HG03558 (cell line): ENCODE measurements around the gene CD1E.
"Not testable (repeated sequence)": the region's sequence is repeated elsewhere in the genome, so short reads cannot be mapped to it uniquely, and the experiment has no call there.

Experiments
- ATAC-seq: cut with Tn5 transposase; IDR thresholded peaks from one replicate; pipeline ENCODE4 v1.9.1; 2021; ENCODE audit warnings: moderate number of reproducible peaks; ENCODE audit not compliant: unreplicated experiment; ENCODE audit errors: extremely low read depth

Gene CD1E

DNA sequence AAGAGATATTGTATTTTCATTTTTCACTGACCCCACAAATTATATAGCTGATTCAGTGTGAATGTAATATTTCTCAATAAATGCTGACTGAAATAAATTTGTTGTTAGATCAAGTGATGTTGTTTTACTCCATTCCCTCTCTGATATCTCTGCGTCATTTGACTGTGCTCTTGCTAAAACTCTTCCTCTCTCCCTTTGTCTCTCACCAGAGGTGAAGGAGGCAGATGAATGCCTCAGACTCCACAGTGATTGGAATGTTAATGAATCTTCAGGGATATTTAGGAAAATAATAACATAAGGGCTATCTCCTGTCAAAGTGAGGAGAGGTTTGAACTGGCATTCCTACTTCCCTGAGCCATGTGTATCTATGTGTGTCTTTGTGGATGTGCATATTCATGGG, 3.7 kb downstream of the CD1E start:
- ATAC-seq = no peak

DNA sequence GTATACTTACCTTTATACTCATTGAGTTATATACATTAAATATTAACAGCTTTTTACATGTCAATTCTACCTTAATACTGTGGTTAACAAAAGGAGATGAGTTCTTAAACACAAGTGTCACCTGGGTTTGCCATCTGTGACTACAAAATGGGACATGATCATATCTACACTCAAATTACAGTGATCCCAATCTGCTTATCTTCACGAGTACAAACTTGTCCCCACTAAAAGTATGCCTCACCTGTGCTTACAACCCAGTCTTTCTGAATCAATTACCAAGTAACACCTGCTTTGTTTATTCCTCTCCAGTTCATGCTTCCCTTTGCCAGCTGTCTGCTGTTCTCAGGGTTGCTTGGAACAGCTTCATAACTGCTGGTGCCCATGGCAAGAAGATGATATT, 8.8 kb downstream of the CD1E start:
- no peak for ATAC-seq

DNA sequence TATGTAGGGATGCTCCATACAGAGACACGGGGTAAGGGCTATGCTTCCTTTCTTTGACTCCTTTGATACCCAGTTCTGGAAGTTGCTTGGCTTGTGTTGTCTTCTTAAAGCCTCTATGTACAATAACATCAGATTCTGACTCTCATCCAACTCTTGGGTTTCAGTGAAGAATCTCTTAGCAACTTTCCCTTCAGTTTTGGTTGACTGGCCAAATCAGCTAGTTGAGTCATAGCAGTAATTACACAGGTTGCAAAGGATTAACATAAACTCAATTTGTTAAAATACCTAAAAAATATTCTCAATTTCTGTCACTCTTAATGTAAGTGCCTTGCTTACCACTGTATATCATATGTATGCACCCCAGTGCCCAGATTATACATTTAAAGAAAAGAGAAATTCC, 9.2 kb downstream of the CD1E start:
- ATAC-seq = no peak

DNA sequence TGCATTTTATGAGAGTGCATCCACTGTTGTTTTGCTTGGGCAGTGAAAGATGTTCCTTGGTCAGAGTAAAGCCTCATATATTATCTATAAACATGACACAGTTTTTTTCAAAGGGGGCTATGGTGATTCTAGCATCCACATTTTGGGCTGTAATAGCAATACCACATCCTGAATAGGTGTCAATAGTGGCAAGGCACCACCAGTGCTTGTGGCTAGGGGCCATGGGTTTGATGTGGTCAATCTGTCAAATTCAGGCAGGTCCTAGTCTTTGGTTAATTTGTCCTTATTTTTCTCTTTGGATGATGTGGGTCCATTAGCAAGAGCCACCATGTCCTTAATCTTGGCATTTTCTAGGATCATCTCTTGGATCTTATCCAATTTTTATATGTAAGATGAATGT, 13.1 kb downstream of the CD1E start:
- no peak for ATAC-seq

DNA sequence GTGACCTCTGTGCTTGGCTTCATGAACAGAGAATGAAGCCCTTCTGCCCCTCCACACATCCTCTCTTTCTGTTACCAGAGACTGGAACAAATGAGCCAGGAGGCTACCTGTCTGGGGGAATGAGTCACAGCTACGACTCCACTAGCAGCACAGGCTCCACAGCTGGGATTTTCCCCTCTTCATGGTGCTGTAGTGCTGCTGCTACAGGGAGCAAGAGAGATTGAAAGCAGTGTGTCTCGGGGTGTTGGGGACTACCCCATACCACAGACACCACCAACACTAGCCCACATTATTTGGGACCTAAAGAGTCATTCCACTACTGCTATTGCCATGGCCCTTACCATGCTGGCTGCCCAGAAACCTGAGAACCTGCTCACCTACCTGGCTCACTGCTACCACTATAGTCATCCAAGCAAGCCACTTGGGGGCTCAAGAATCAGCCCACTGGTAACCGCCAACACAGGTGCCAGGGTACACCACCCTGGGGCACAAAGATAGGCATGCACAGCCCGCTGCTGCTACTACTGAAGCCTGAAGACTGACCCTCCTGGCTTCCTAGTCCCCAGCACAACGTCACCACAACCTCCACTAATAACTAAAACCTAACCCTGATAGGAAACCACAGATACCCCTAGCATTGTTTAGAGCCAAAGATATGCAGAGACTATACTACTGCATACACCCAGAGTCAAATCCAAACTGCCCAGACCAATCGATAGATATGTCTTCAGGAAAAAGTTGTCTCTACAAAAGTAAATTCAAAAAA, 17.7 kb downstream of the CD1E start:
- ATAC-seq = peak; percentile 90

DNA sequence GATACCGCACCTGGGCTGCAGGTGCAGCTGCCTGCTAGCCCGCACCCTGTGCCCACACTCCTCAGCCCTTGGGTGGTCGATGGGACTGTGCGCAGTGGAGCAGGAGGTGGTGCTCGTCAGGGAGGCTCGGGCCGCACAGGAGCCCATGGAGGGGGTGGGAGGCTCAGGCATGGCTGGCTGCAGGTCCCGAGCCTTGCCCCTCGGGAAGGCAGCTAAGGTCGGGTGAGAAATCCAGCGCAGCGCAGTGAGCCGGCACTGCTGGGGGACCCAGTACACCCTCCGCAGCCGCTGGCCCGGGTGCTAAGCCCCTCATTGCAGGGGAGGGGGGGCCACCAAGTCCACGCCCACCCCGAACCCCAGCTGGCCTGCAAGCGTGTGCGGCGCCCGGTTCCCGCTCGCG, 20.4 kb downstream of the CD1E start:
- ATAC-seq = not testable (repeated sequence)

DNA sequence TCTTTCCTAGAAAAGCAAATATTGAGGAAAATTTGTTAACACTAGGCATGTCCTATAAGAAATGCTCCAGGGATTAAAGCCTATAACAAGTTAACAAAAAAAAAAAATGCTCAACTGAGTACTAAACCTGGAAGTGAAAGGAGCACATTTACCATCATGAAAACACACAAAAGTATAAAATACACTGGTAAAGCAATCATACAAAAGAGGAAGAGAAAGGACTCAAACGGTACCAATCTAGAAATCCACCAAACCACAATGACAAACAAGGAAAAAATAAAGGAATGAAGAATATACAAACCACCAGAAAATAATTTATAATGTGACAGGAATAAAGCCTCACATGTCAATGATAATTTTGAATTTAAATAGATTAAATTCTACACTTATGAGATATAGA, 21.2 kb downstream of the CD1E start:
- ATAC-seq = no peak

DNA sequence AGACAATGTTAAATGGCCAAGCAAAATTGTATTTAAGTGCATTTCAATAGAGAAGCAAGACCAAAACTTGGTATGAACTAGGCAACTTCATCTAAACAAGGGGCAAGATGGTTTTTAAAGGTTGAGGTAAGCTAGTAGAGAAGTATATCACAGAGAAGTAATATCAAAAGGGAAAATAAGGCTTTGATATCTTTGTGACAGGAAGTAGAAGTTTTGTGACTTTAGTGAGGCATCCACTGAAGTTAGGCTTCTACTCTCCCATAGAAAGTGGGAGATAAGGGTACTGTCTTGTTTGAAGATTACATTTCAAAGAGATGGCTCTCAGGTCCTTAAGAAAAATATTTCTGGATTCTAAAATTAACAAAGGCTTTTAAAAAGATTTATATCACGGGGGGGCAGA, 36.6 kb downstream of the CD1E start:
- no peak for ATAC-seq

DNA sequence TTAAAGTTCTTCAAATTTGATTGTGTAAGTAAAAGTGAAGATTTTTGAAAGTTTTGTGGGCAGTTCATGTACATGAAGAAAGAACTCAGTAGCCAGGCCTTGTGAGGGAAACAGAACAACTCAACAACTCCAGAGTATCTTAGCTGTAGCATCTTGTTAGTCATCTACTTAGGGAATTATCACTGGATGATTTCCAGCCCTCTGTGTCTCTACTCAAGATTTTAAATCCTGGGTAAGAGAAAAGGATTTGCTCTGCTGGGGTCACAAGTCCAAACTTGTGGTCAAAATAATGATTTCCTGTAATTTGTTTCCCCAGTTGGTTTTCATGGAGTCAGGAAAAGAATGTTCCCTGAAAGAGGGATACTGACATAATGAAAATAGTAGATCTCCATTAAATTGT, 37.4 kb downstream of the CD1E start:
- ATAC-seq = no peak

DNA sequence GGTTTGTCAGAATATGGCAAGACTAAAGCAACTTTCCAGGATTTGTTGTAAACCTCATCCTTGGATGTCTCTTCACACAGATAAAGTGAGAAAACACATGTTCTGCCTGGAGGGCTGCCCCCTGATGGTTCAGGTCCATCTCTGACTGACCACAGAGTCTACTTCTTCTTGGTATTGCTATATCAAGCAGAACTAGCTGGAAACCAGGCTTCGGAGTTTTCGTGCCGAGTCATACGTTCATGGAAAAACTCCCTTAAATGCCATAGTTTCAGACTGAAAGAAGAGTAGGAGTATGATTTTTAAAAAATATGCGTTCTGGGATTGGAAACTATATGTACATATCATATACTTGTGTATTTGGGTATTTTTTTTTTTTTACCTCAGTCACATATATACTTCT, 39.8 kb downstream of the CD1E start:
- ATAC-seq = no peak

DNA sequence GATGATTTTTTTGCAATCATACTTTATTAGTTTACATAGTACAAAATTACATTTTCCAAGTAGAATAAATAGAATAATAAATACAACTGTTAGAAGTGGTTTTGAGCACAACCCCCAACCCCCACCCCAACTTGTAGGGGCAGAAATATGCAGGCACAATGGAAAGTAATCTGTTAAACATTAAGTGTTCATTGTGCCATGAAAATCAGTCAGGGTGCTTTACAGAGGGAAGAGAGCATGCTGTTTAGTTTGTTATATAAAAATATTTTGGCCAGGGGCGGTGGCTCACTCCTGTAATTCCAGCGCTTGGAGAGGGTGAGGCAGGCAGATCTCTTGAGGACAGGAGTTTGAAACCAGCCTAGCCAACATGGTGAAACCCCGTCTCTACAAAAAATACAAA, 43.0 kb downstream of the CD1E start:
- no peak for ATAC-seq

DNA sequence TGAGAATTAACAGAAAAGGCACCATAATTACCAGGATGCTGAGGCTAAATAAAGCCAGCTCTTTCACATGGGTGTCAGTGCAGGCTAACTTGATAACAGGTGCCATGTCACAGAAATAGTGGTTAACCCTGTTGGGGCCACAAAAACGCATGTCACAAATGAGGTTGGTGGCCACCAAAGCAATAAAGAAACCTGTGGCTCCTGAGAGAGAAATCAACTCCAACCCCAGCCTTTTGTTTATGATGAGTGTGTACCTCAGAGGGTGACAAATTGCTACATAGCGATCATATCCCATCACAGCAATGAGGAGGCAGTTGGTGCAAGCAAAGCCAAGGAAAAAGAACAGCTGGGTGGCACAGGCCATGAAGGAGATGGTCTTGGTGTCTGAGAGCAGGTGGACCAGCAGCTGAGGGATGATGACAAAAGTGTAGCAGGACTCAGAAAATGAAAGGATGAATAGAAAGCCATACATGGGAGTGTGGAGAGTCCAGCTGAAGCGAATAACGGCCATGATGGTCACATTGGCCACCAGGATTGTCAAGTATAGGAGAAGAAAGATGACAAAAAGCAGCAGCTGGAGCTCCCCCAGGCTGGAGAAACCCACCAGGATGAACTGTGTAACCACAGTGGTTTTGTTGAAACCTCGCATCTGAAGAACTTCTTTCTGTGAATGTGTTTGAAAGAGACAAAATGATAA, 45.3 kb downstream of the CD1E start, which contains the start of gene OR10T2:
Gene OR10T2, minus strand, starts transcription at position 649 of the 697 bp plus-strand sequence. Its CDS starts 0 bp downstream, at position 649.
- ATAC-seq = no peak

DNA sequence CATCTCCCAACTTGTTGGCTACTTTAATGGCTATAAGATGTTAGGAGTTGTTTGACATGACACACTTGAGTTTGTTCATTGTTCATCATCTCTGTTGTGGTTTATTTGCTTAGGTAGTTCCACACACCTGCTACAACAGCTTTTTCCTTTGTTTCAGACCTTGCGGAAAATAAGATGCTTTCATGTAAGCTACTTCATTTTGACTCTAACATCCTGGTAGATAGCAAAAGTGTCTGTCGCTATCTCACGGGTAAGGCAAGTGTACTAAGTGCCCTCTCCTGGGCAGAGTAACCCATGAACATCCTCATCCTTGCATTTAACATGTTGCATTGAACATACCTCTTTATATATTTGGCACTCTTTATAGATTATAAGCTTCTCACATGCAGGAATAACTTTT, 47.2 kb downstream of the CD1E start:
- ATAC-seq = no peak

DNA sequence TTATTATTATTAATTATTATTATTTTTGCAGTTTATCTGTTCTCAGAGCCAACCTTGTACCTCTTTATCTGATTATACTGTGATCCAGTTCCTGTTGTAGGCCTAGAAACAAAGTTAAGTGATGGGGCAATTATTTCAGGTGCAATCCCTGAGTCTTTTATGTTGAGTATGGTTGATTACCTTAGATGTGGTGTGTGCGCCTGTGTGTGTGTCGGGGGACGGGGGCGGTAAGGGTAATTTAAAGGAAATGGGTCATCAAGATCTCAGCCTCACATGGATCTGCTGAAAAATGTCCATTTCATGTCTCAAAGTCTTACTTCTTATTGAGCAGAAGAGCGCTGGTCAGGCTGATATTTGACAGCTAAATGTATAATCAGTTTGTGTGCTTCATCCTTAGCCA, 53.4 kb downstream of the CD1E start:
- ATAC-seq = no peak
